ENCODE results near the gene PTPRN2. TPM values are rescaled to one million over a fixed set of nuclear protein-coding genes. Genes with fewer than 3 reads are reported as not detected.
"Not testable (repeated sequence)": the region's sequence is repeated elsewhere in the genome, so short reads cannot be mapped to it uniquely, and the experiment has no call there.

Gene PTPRN2
- total RNA-seq, 4 donors from 2014 or later, result 6.6 to 10.7 (median 8.2) TPM

GRCh38 chr7:157897681-157898080 is 689.9 kb downstream of the PTPRN2 start:
- H3K27me3 ChIP-seq, result no peaks in the 10 kb centered on the region
- no peak overlapping the region for H3K27ac ChIP-seq
- H3K36me3 ChIP-seq, result no peaks in the 10 kb centered on the region
- H3K4me3 ChIP-seq, result no peak overlapping the region
- DNase-seq (ENCODE audit: low spot score in 2 of 2), result no peak
- peaks cover 0 to 11% (median 0%) of the 10 kb centered on the region in 4 donors for H3K9me3 ChIP-seq
- TF ChIP-seq EP300 (IDR thresholded peaks at IDR 0.05), result no peak
- no peak for TF ChIP-seq POLR2A (IDR thresholded peaks at IDR 0.05)
- H3K4me1 ChIP-seq, result no peaks in the 10 kb centered on the region
- 55 to 68% methylated on average over 28 to 30 of the region's 30 CpGs for WGBS, 2 donors

DNA sequence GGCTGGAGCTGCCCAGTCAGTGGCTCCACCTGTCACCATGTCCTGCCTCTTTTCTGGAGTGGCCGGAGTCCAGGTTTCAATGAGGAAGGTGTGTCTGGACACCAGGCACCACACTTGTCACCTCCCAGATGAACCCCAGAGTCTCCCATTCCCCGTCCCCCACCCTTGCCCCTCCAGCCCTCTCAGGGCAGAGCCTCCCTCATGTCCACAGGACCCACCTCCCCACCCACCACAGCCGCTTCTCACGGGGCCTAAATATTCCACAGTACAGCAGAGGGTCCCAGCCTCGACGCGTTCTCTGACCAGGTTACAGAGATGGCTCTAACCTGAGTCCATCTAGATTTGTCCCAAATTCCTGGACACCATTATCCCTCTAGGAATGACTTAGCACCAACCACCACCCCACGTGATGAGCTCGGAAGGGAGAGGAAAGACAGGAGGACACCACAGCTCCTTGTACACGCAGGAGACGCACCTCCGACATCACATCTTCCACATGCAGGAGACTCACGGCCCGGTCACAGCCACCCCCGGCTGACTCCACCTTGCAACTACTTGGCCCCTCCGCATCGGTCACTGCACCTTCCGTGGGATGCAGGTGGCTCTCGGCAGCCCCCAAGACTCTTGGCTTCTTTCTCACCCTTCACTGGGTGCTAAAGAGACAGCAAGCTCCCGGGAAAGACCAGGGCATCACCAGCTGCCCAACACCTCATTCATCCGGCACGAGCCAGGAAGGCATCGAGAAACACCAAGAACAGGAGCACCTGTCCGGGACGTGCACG is 690.7 kb downstream of the PTPRN2 start:
- Histone ChIP-seq H3K36me3 (no peaks in the 10 kb centered on the region), H3K4me1 (no peaks in the 10 kb centered on the region), H3K27me3 (no peaks in the 10 kb centered on the region), H3K27ac (no peak overlapping the region), H3K4me3 (no peak overlapping the region), H3K9me3 (peaks cover 0 to 5% (median 0%) of the 10 kb centered on the region in 4 donors)
- WGBS, 2 donors, result 84 to 87% methylated on average over 26 of the region's 26 CpGs
- DNase-seq (ENCODE audit: low spot score in 2 of 2), result no peak
- TF ChIP-seq POLR2A (IDR thresholded peaks at IDR 0.05) (no peak), EP300 (IDR thresholded peaks at IDR 0.05) (no peak)
- TF ChIP-seq, protein P1, sequence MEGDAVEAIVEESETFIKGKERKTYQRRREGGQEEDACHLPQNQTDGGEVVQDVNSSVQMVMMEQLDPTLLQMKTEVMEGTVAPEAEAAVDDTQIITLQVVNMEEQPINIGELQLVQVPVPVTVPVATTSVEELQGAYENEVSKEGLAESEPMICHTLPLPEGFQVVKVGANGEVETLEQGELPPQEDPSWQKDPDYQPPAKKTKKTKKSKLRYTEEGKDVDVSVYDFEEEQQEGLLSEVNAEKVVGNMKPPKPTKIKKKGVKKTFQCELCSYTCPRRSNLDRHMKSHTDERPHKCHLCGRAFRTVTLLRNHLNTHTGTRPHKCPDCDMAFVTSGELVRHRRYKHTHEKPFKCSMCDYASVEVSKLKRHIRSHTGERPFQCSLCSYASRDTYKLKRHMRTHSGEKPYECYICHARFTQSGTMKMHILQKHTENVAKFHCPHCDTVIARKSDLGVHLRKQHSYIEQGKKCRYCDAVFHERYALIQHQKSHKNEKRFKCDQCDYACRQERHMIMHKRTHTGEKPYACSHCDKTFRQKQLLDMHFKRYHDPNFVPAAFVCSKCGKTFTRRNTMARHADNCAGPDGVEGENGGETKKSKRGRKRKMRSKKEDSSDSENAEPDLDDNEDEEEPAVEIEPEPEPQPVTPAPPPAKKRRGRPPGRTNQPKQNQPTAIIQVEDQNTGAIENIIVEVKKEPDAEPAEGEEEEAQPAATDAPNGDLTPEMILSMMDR (IDR thresholded peaks at IDR 0.05), result no peak

GRCh38 chr7:157896376-157896675 is 691.3 kb downstream of the PTPRN2 start:
- H3K36me3 ChIP-seq; H3K9me3 ChIP-seq; H3K27me3 ChIP-seq; H3K4me1 ChIP-seq; DNase-seq (ENCODE audit: low spot score in 2 of 2); H3K4me3 ChIP-seq; H3K27ac ChIP-seq: not testable (repeated sequence)
- WGBS, 2 donors, result 87 to 90% methylated on average over 15 of the region's 15 CpGs

DNA sequence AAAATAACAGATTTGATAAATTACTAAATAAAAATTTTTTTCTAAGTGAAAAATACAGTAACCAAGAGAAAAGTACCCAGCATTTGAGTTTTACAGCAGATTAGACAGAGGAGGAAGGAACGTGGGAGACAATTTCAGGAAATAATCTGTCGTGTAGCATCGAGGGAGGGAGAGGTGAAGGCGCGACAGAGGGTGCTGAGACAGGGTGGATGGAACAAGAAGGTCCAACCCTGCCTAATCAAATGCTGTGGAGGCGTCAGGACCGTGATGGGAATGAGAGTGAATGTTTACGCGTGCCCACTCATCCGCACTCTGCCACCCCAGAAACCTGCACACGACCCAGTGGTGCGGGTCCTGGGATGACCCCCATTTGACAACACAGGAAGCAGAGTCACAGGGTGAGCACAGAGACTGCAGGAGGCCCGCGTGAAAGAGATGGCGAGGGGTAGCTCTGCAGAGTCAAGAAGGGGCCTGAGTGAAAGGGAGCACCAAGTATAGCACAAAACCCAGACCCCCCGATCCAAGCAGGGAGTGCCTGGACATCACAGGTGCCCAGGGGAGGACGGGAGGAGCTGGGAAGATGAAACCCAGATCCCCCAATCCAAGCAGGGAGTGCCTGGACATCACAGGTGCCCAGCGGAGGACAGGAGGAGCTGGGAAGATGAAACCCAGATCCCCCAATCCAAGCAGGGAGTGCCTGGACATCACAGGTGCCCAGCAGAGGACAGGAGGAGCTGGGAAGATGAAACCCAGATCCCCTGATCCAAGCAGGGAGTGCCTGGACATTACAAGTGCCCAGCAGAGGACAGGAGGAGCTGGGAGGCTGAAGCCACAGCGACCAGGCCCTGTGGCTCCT is 691.9 kb downstream of the PTPRN2 start:
- Histone ChIP-seq H3K27me3 (no peaks in the 10 kb centered on the region), H3K9me3 (peaks cover 0 to 3% (median 0%) of the 10 kb centered on the region in 4 donors), H3K4me3 (no peak overlapping the region), H3K27ac (no peak overlapping the region), H3K4me1 (no peaks in the 10 kb centered on the region), H3K36me3 (no peaks in the 10 kb centered on the region)
- 66 to 76% methylated on average over 19 of the region's 19 CpGs for WGBS, 2 donors
- no peak for DNase-seq (ENCODE audit: low spot score in 2 of 2)
- TF ChIP-seq POLR2A (IDR thresholded peaks at IDR 0.05) (no peak), EP300 (IDR thresholded peaks at IDR 0.05) (no peak)
- TF ChIP-seq, protein P1 (IDR thresholded peaks at IDR 0.05), result no peak

DNA sequence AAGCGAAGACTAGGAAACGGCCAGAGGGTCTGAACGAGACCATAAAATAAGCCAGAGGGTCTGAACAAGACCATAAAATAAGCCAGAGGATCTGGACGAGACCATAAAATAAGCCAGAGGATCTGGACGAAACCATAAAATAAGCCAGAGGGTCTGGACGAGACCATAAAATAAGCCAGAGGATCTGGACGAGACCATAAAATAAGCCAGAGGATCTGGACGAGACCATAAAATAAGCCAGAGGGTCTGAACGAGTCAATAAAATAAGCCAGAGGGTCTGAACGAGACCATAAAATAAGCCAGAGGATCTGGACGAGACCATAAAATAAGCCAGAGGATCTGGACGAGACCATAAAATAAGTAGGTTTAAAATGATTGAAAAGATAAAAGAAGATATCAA is 692.5 kb downstream of the PTPRN2 start:
- not testable (repeated sequence) for H3K9me3 ChIP-seq; H3K4me1 ChIP-seq; DNase-seq (ENCODE audit: low spot score in 2 of 2); H3K36me3 ChIP-seq; H3K27ac ChIP-seq; H3K4me3 ChIP-seq; H3K27me3 ChIP-seq
- WGBS, 2 donors, result 41 to 44% methylated on average over 12 of the region's 12 CpGs

DNA sequence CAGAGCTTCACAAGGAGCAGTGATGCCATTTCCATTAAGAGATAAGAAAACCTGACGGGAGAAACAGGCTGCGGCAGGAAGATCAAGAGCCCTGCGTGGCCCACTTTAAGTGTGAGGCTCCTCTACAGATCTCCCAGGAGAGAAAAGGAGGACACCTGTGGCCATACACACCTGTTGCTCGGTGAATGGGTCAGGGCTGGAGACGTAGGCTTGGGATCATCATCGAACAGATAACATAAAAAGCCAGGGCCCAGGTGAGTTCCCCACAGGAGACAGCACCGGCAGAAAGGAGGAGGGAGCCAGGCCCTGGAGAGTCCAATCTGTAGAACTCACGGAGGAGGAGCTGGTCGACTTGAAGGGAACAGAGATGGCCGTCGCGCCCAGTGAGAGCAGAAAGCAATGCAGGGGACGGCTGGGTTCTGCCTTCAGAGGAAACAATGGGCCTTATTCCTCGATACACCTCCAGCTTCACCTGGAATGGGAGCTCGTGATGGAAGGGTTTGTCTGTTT is 694.0 kb downstream of the PTPRN2 start:
- TF ChIP-seq EP300 (IDR thresholded peaks at IDR 0.05), result no peak
- peaks cover 0 to 7% (median 0%) of the 10 kb centered on the region in 4 donors for H3K9me3 ChIP-seq
- H3K27ac ChIP-seq, result no peak overlapping the region
- H3K27me3 ChIP-seq, result no peaks in the 10 kb centered on the region
- H3K36me3 ChIP-seq, result no peaks in the 10 kb centered on the region
- no peak overlapping the region for H3K4me3 ChIP-seq
- H3K4me1 ChIP-seq, result no peaks in the 10 kb centered on the region
- DNase-seq (ENCODE audit: low spot score in 2 of 2), result no peak
- WGBS, 2 donors, result 86 to 92% methylated on average over 15 of the region's 15 CpGs
